B cell (primary cell): ENCODE results near the gene PRSS48. TPM values are rescaled to one million over a fixed set of nuclear protein-coding genes. Genes with fewer than 3 reads are reported as not detected.

Source experiments
- ATAC-seq: fragments of 200-7000 bp; cut with Tn5 transposase; one replicate; pipeline ENCODE4 v1.10.0; 2021; ENCODE audit warnings: low read depth, mild to moderate bottlenecking, moderate number of reproducible peaks, moderate library complexity
- CTCF ChIA-PET: fragments of 350-600 bp; sonication (Branson Sonifier 250); formaldehyde crosslinking; loops from one replicate; lab custom pipeline; 2021; ENCODE audit warnings: antibody characterized with exemption, inconsistent platforms; lab: Charles Lee
- POLR2A ChIA-PET: fragments of 350-600 bp; sonication (Branson Sonifier 250); formaldehyde crosslinking; loops from one replicate; lab custom pipeline; 2021; ENCODE audit warnings: antibody characterized with exemption; lab: Charles Lee
- DNase-seq: peaks from one replicate; pipeline ENCODE4 v3.0.0; 2013
- H2AFZ ChIP-seq: 2 replicates; pipeline ENCODE4 v1.6.1; 2012; ENCODE audit warnings: mild to moderate bottlenecking, low read depth, low read length; ENCODE audit not compliant: insufficient read depth, poor library complexity, severe bottlenecking
- H3K27ac ChIP-seq, 2 donors: 1 replicate in 1 of 2; 2 replicates in 1 of 2; pipeline ENCODE4 v1.5.1; 2012 to 2013; ENCODE audit warnings: low read length in 2 of 2, mild to moderate bottlenecking in 2 of 2, moderate library complexity in 1 of 2
- H3K27me3 ChIP-seq, 4 experiments: fragments of 200-600 bp in 1 of 4; sonication (generic) in 1 of 4; replicated peaks in 1 of 4; 1 replicate in 2 of 4; 2 replicates in 2 of 4; pipeline versions ENCODE4 v1.6.1 to v1.7.0; 2013 to 2016; ENCODE audit warnings: low read length in 3 of 4, mild to moderate bottlenecking in 2 of 4, mixed read lengths in 1 of 4, moderate library complexity in 1 of 4; ENCODE audit not compliant: insufficient read depth in 4 of 4, control insufficient read depth in 3 of 4; ENCODE audit errors: control extremely low read depth in 1 of 4
- H3K36me3 ChIP-seq, 2 experiments: replicated peaks in 1 of 2; 1 replicate in 1 of 2; 2 replicates in 1 of 2; pipeline versions ENCODE4 v1.6.1 to v1.7.1; 2013; ENCODE audit warnings: low read length in 1 of 2; ENCODE audit not compliant: insufficient read depth in 2 of 2, control insufficient read depth in 1 of 2; ENCODE audit errors: control extremely low read depth in 1 of 2, extremely low read depth in 1 of 2
- H3K4me1 ChIP-seq, 2 donors: fragments of 200-600 bp in 1 of 2; sonication (generic) in 1 of 2; 1 replicate in 1 of 2; 2 replicates in 1 of 2; pipeline versions ENCODE4 v1.5.1 to v1.6.1; 2013 to 2017; ENCODE audit warnings: low read length in 2 of 2; ENCODE audit not compliant: control insufficient read depth in 2 of 2, insufficient read depth in 2 of 2
- H3K4me2 ChIP-seq: replicated peaks from 2 replicates; pipeline ENCODE3; 2012; ENCODE audit warnings: mild to moderate bottlenecking, low read depth, low read length; ENCODE audit not compliant: poor library complexity, severe bottlenecking
- H3K4me3 ChIP-seq, 5 experiments: fragments of 200-600 bp in 1 of 5; sonication (generic) in 1 of 5; 1 replicate in 3 of 5; 2 replicates in 2 of 5; pipeline versions ENCODE4 v1.5.1 to v1.7.0; 2011 to 2016; ENCODE audit warnings: low read length in 4 of 5, mild to moderate bottlenecking in 4 of 5, low read depth in 2 of 5, control low read depth in 1 of 5, moderate library complexity in 1 of 5; ENCODE audit not compliant: insufficient read depth in 1 of 5; ENCODE audit errors: control extremely low read depth in 1 of 5, extremely low read depth in 1 of 5
- H3K79me2 ChIP-seq: fragments of 200-600 bp; sonication (generic); one replicate; pipeline ENCODE4 v1.6.0; 2016; ENCODE audit warnings: low read length; ENCODE audit not compliant: control insufficient read depth, insufficient read depth
- H3K9ac ChIP-seq: fragments of 200-600 bp; sonication (generic); 2 replicates; pipeline ENCODE4 v1.6.1; 2017; ENCODE audit warnings: mild to moderate bottlenecking, low read length, moderate library complexity
- H3K9me3 ChIP-seq, 3 donors: one replicate each; pipeline versions ENCODE4 v1.6.1 to v1.7.1; 2013; ENCODE audit warnings: low read length in 2 of 3; ENCODE audit not compliant: control insufficient read depth in 2 of 3, insufficient read depth in 1 of 3; ENCODE audit errors: control extremely low read depth in 1 of 3
- H4K20me1 ChIP-seq: 2 replicates; pipeline ENCODE4 v1.6.0; 2012; ENCODE audit warnings: mild to moderate bottlenecking, low read length; ENCODE audit not compliant: insufficient read depth, control insufficient read depth, poor library complexity, severe bottlenecking
- H3K27ac Mint-ChIP-seq: one replicate; pipeline ENCODE4 v1.8.0; 2021; ENCODE audit warnings: mixed read lengths
- H3K27me3 Mint-ChIP-seq: one replicate; pipeline ENCODE4 v1.8.0; 2021; ENCODE audit warnings: mixed read lengths
- H3K4me1 Mint-ChIP-seq: one replicate; pipeline ENCODE4 v1.8.0; 2021; ENCODE audit warnings: mixed read lengths
- H3K4me3 Mint-ChIP-seq: one replicate; pipeline ENCODE4 v1.8.0; 2021; ENCODE audit warnings: mixed read lengths
- H3K9me3 Mint-ChIP-seq: one replicate; pipeline ENCODE4 v1.8.0; 2022; ENCODE audit warnings: mixed read lengths; ENCODE audit not compliant: insufficient read depth
- CTCF ChIP-seq: fragments of 200-600 bp; IDR thresholded peaks from one replicate; pipeline ENCODE4 v1.8.0; 2022; ENCODE audit warnings: antibody characterized with exemption, mild to moderate bottlenecking
- EZH2 ChIP-seq: IDR thresholded peaks from 2 replicates; pipeline ENCODE4 v1.6.1; 2012; ENCODE audit warnings: borderline replicate concordance, low read depth, mild to moderate bottlenecking, moderate library complexity, low read length; ENCODE audit not compliant: insufficient read depth, poor library complexity, severe bottlenecking
- intact Hi-C: fragments of 100-400 bp; cut with micrococcal nuclease; formaldehyde crosslinking; loops from one replicate; pipeline ENCODE4 v1.10.0; 2022
- polyA plus RNA-seq: library from polyadenylated mRNA; depleted of rRNA; stranded (reverse); fragments of >200 nt; gene quantifications from 2 replicates; pipeline ENCODE4 v1.2.3, GENCODE V29; 2012
- total RNA-seq, 2 donors: library from RNA; stranded (reverse); fragments of 120-200 nt in 1 of 2; gene quantifications; 1 replicate in 1 of 2; 2 replicates in 1 of 2; pipeline versions ENCODE4 v1.2.3 to v1.2.4, GENCODE V29; 2013 to 2022

The PRSS48 gene
- total and polyA plus RNA-seq, 2 donors (not counting 1 experiment from before 2014, with no cell fraction given) = not detected

GRCh38 chr4:151304226-151304625 lies 27.3 kb downstream of the PRSS48 start:
- CTCF ChIA-PET = no interaction called here

DNA sequence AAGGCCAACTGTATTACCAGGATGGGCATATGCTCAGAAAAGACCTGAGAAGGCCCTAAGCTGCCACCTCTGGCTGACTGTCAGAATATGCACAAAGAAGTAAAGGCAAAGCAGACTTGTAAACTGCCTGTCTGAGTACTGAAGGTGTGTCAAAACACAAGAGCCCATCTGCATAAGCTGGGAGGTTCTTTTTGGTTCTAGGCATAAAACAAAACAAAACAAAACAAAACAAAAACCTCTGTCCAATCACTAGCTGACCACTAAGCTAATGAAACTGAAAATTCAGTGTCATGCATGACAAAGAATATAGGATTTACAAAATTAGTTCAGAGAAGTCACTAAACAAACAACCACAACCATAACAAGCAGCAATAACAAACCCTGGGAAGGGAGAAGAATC lies 27.8 kb downstream of the PRSS48 start:
- peaks cover 6% of the 10 kb centered on the region for H3K27me3 Mint-ChIP-seq
- Histone ChIP-seq H3K27ac (no peak overlapping the region), H3K4me2 (no peak overlapping the region), H3K9ac (no peak overlapping the region), H3K27me3 (no peaks in the 10 kb centered on the region), H2AFZ (no peak overlapping the region), H3K4me3 (no peak overlapping the region), H3K79me2 (no peaks in the 10 kb centered on the region), H3K36me3 (no peaks in the 10 kb centered on the region), H3K4me1 (no peaks in the 10 kb centered on the region), H4K20me1 (no peaks in the 10 kb centered on the region), H3K9me3 (peaks cover 0 to 4% (median 2%) of the 10 kb centered on the region in 3 donors)
- intact Hi-C loops = no loop called here
- TF ChIP-seq EZH2 (no peak), CTCF (no peak)
- no peaks in the 10 kb centered on the region for H3K9me3 Mint-ChIP-seq
- POLR2A ChIA-PET = no interaction called here
- H3K4me1 Mint-ChIP-seq = no peaks in the 10 kb centered on the region
- CTCF ChIA-PET = no interaction called here
- ATAC-seq (no peak), DNase-seq (no peak)
- no peak overlapping the region for H3K27ac Mint-ChIP-seq
- no peak overlapping the region for H3K4me3 Mint-ChIP-seq

More at GRCh38 chr4:151304226-151304625, 27.3 kb downstream of the PRSS48 start:
- POLR2A ChIA-PET = no interaction called here
- Mint-ChIP-seq H3K4me3 (no peak overlapping the region), H3K27ac (no peak overlapping the region), H3K4me1 (no peaks in the 10 kb centered on the region), H3K9me3 (no peaks in the 10 kb centered on the region), H3K27me3 (peaks cover 6% of the 10 kb centered on the region)
- H3K9me3 ChIP-seq = peaks cover 0 to 4% (median 2%) of the 10 kb centered on the region in 3 donors
- H3K4me3 ChIP-seq = no peak overlapping the region
- H4K20me1 ChIP-seq = no peaks in the 10 kb centered on the region
- H2AFZ ChIP-seq = no peak overlapping the region
- H3K79me2 ChIP-seq = no peaks in the 10 kb centered on the region
- H3K4me2 ChIP-seq = no peak overlapping the region
- TF ChIP-seq CTCF (no peak), EZH2 (no peak)
- no peaks in the 10 kb centered on the region for H3K4me1 ChIP-seq
- H3K9ac ChIP-seq = no peak overlapping the region
- H3K27me3 ChIP-seq = no peaks in the 10 kb centered on the region
- no peaks in the 10 kb centered on the region for H3K36me3 ChIP-seq
- intact Hi-C loops = no loop called here
- H3K27ac ChIP-seq = no peak overlapping the region
- DNase-seq (no peak), ATAC-seq (no peak)
